ENCODE measurements around the gene RP2. TPM values are rescaled to one million over a fixed set of nuclear protein-coding genes. Genes with fewer than 3 reads are reported as not detected.

Gene RP2
- 28.4 and 28.6 TPM in 2 replicates for total RNA-seq

DNA sequence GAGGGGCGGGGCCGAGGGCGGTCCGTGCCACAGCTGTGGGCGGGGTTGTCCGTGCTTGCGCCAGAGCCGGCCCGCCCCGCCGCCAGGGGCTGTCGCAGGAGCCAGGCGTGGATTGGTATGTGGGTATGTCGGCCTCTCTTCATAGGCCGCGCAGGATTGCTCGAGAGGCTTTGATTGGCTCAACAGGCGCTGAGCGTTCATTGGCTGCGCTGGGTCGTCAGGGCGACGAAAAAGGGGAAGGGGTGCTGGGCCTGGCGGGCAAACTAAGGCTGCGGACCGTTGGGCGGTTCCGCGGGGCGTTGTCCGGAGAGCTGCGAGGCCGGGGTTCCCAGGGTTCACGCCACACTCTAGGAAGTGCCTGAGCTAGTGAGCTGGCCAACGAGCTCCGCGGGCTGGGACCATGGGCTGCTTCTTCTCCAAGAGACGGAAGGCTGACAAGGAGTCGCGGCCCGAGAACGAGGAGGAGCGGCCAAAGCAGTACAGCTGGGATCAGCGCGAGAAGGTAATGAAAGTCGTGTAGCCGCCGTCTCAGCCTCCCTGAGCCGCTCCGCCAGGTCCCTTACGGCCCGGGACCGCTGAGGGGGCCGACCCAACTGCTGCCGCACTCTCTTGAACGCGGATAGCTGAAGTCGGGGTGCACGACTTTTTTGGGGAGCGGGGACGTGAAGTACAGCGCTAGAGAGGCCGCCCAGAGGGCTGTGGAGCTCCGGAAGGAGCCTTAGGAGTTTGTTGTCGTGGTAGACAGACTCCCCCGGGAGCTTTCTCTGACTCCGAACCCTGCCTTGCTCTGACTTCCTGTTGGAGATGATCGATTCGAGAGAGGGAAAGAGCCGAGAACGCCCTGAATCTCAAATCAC is at the start of gene RP2:
Gene RP2, plus strand, starts transcription at position 343 of the 857 bp plus-strand sequence. Its CDS starts 58 bp downstream, at position 401.

DNA sequence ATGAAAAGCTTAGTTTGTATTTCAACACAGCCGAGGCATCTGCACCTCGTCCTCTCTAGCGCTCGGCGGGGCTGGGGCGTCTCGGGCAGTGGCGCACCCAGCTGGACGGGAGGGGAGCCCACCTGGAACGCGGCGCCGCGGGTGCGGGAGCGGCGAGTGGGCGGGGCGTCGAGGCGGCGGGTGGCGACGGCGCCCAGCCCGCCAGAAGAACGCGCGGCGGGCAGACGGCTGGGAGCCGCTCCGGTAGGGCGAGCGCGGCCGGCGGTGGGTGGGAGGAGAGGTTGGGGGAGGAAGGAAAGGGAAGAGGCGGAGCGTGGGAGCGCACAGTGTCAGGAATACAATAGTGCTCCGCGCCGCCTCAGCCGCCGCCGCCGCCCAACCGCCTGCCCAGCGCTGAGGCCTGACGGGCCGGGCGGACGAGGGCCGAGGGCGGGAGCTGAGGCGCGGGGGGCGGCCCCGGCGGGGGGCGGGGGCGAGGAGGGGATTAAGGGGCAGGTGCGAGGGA is 75.3 kb downstream of the RP2 start, which contains the start of gene JADE3:
Gene JADE3, plus strand, starts transcription at position 324 of the 505 bp plus-strand sequence. CDS start 72,474 bp downstream, outside the sequence.

Other genes starting within 250 kb of the RP2 start
- gene SLC9A7, start 77.9 kb upstream of the RP2 start, total RNA-seq: 2.4 and 5.2 TPM in 2 replicates
- 12.1 and 13.3 TPM in 2 replicates for gene JADE3, start 75.4 kb downstream of the RP2 start, total RNA-seq
- gene RGN, start 241.4 kb downstream of the RP2 start, total RNA-seq: 0.33 and 0.34 TPM in 2 replicates

All from dermis lymphatic vessel endothelial cell (primary cell).